Activated CD8-positive, alpha-beta T cell treated with anti-CD3 and anti-CD28 coated beads, Interleukin-2, amount 10 ng/mL, durations not matched to agents 7 days and 5 days (primary cell): ENCODE results near the gene RFX7. TPM values are rescaled to one million over a fixed set of nuclear protein-coding genes. Genes with fewer than 3 reads are reported as not detected.
"Not testable (repeated sequence)": the region's sequence is repeated elsewhere in the genome, so short reads cannot be mapped to it uniquely, and the experiment has no call there.

ENCODE experiments used
- ATAC-seq: fragments of 150-1000 bp; cut with Tn5 transposase; one replicate; pipeline ENCODE4 v1.10.0; 2021; ENCODE audit warnings: moderate library complexity
- CTCF ChIA-PET: fragments of 350-600 bp; sonication (Branson Sonifier 250); formaldehyde crosslinking; loops from one replicate; lab custom pipeline; 2021; ENCODE audit warnings: antibody characterized with exemption; lab: Charles Lee
- POLR2A ChIA-PET: fragments of 350-600 bp; sonication (Branson Sonifier 250); formaldehyde crosslinking; loops from one replicate; lab custom pipeline; 2021; ENCODE audit warnings: antibody characterized with exemption; lab: Charles Lee
- DNase-seq: peaks from one replicate; pipeline ENCODE4 v3.0.0-alpha.2; 2020
- H3K27ac Mint-ChIP-seq: one replicate; pipeline ENCODE4 v1.8.0; 2021; ENCODE audit warnings: mild to moderate bottlenecking, mixed read lengths
- H3K27me3 Mint-ChIP-seq: one replicate; pipeline ENCODE4 v1.8.0; 2021; ENCODE audit warnings: low read depth, mixed read lengths
- H3K36me3 Mint-ChIP-seq: one replicate; pipeline ENCODE4 v1.8.0; 2021; ENCODE audit warnings: low read depth, mixed read lengths
- H3K4me1 Mint-ChIP-seq: one replicate; pipeline ENCODE4 v1.8.0; 2021; ENCODE audit warnings: low read depth, mixed read lengths
- H3K4me3 Mint-ChIP-seq: one replicate; pipeline ENCODE4 v1.8.0; 2021; ENCODE audit warnings: mild to moderate bottlenecking, mixed read lengths
- H3K9me3 Mint-ChIP-seq: one replicate; pipeline ENCODE4 v1.8.0; 2022; ENCODE audit warnings: mixed read lengths; ENCODE audit not compliant: insufficient read depth
- total RNA-seq, 2 experiments: library from RNA; stranded (reverse); gene quantifications; one replicate each; pipeline ENCODE4 v1.2.3, GENCODE V29; 2021

Gene RFX7
- total RNA-seq, 2 experiments from 2014 or later: 32.9 to 35.1 TPM

DNA sequence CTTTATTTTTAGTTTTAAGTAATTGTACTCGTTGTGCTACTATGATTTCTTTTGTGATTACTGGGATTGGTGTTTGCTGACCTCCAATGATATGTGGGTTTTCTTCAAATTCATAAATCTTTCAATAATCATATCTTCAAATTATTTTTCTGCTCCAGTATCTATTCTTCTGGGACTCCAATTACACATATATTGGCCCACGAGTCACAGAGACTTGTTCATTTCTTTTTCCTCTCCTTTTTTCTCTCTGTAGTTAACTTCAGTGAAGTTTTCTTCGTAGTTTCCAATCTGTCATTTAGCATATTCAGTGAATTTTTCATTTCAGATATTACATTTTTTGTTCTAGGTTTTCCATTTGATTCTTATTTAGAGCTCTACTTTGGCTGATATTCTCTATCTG lies 21.4 kb downstream of the RFX7 start:
- POLR2A ChIA-PET: no interaction called here

DNA sequence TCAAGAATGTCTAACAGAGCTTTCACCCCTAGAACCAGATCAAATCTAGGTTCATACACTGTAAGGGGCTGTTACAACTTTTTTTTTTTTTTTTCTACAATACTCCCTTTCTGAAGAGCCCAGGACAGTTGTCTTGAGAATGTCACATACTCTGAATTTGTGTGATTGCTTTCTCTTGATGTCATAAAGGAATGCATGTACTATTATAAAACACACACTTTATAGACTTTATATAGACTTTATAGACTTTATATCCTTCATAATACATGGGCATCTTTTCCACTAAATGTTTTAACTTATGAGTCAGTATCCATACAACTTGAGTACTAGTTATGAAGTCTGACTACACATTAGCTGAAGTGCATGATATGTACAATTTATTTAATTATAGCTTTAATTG lies 26.3 kb downstream of the RFX7 start:
- H3K4me1 Mint-ChIP-seq: no peaks in the 10 kb centered on the region
- DNase-seq (no peak), ATAC-seq (no peak)
- POLR2A ChIA-PET: interaction anchor here (0.6 kb wide), 1 partner anchor 515 kb away, joined by 4 read pairs; no protein-coding TSS in a partner anchor
- CTCF ChIA-PET: no interaction called here
- H3K36me3 Mint-ChIP-seq: peaks cover 35% of the 10 kb centered on the region
- H3K27me3 Mint-ChIP-seq: no peaks in the 10 kb centered on the region
- peaks cover 15% of the 10 kb centered on the region for H3K9me3 Mint-ChIP-seq
- H3K4me3 Mint-ChIP-seq: no peak overlapping the region
- H3K27ac Mint-ChIP-seq: no peak overlapping the region

More for the DNA sequence above, 21.4 kb downstream of the RFX7 start:
- ATAC-seq: no peak
- Mint-ChIP-seq H3K27ac (no peak overlapping the region), H3K4me3 (no peak overlapping the region), H3K9me3 (peaks cover 47% of the 10 kb centered on the region), H3K4me1 (peaks cover 4% of the 10 kb centered on the region), H3K27me3 (no peaks in the 10 kb centered on the region), H3K36me3 (peaks cover 49% of the 10 kb centered on the region)
- no peak for DNase-seq
- CTCF ChIA-PET: interaction anchor here (1.7 kb wide), 1 partner anchor 11 kb away, joined by 5 read pairs; no protein-coding TSS in a partner anchor

DNA sequence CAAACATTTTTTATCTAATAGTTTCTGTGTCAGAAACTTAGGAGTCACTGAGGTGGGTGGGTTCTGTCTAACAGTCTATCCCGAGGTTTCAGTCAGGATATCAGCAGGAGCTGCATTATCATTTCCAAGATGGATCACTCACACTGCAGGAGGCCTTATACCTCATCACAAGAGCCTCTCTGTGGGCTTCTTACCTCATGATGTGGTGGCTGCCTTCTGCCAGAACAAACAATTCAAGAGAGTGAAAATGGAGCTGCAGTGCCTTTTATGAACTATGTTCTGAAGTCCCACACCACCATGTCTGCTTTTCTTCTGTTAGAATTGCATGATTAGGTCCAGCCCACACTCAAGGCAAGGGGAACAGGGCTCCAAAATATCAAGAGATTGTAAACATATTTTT lies 27.9 kb downstream of the RFX7 start:
- DNase-seq (no peak), ATAC-seq (no peak)
- POLR2A ChIA-PET: no interaction called here
- Mint-ChIP-seq H3K4me1 (no peaks in the 10 kb centered on the region), H3K9me3 (peaks cover 5% of the 10 kb centered on the region), H3K27me3 (no peaks in the 10 kb centered on the region), H3K4me3 (no peak overlapping the region), H3K36me3 (peaks cover 40% of the 10 kb centered on the region), H3K27ac (no peak overlapping the region)
- CTCF ChIA-PET: no interaction called here

DNA sequence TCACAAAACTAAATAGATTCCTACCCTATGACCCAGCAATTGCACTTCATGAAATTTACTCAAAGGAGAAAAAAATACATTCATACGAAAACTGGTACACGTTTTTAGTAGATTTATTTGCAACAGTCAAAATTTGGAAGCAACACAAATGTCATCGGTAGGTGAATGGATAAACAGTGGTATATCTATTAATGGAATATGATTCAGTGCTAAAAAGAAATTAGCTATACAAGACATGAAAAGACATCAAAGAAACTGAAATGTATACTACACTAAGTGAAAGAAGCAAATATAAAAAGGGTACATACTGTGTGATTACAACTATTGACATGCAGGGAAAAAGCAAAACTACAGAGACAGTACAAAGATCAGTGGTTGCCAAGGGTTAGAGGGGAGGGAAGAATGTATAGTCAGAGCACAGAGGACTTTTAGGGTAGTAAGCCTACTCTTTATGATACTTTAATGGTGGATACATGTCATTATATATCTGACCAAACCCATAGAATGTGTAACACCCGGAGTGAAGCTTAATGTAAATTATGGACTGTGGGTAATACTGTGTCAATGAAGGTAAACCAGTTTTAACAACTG lies 31.6 kb downstream of the RFX7 start:
- ChIA-PET CTCF (interaction anchor here (0.8 kb wide), 1 partner anchor 68 kb away, joined by 3 read pairs; no protein-coding TSS in a partner anchor), POLR2A (no interaction called here)
- Mint-ChIP-seq H3K27ac (no peak overlapping the region), H3K27me3 (no peaks in the 10 kb centered on the region), H3K4me1 (peaks cover 23% of the 10 kb centered on the region), H3K36me3 (peaks cover 37% of the 10 kb centered on the region), H3K9me3 (peaks cover 3% of the 10 kb centered on the region), H3K4me3 (no peak overlapping the region)
- ATAC-seq (no peak), DNase-seq (no peak)

DNA sequence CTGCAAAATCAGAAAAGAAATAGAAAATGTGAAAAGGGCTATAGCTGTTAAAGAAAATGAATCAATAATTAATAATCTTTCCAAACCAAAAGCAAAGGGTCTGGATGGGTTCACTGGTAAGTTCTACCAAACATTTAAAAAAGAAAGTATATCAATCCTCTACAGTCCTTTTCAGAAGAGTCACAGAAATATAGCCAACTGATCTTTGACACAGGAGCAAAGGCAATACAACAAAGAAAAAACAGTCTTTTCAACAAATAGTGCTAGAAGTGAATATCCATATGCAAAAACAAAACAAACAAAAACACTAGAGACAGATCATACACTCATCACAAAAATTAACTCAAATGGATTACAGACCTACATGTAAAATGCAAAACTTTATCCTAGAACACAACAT lies 32.6 kb downstream of the RFX7 start:
- ATAC-seq (no peak), DNase-seq (no peak)
- no peak overlapping the region for H3K4me3 Mint-ChIP-seq
- ChIA-PET CTCF (no interaction called here), POLR2A (no interaction called here)
- peaks cover 5% of the 10 kb centered on the region for H3K9me3 Mint-ChIP-seq
- no peaks in the 10 kb centered on the region for H3K27me3 Mint-ChIP-seq
- H3K4me1 Mint-ChIP-seq: peaks cover 33% of the 10 kb centered on the region
- H3K36me3 Mint-ChIP-seq: peaks cover 42% of the 10 kb centered on the region
- H3K27ac Mint-ChIP-seq: no peak overlapping the region

DNA sequence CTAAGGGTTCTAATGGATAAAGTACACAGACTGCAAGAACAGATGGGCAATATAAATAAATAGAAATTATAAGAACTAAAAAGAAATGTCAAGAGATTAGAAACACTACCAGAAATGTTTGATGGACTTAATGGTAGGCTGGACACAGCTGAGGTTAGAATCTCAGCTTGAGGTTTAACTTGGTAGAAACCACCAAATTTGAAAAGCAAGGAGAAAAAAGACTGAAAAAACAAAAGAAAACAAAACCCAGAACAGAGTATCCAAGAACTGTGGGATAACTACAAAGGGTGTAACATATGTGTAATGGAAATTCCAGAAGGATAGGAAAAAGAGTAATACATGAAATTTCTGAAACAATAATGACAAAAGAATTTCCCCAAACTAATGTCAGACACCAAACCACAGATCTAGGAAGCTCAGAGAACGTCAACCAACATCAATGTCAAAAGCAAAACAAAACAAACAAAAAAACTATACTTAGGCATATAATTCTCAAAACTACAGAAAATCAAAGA lies 35.0 kb downstream of the RFX7 start:
- POLR2A ChIA-PET: interaction anchor here (1.4 kb wide), 1 partner anchor 34 kb away, joined by 6 read pairs; the partner anchor contains the start of gene RFX7
- CTCF ChIA-PET: interaction anchor here (1.0 to 2.4 kb wide), 4 partner anchors 14 to 216 kb away, joined by 3 to 15 read pairs (median 6); no protein-coding TSS in a partner anchor
- Mint-ChIP-seq H3K4me3 (no peak overlapping the region), H3K27ac (no peak overlapping the region), H3K9me3 (peaks cover 8% of the 10 kb centered on the region), H3K36me3 (peaks cover 42% of the 10 kb centered on the region), H3K4me1 (peaks cover 47% of the 10 kb centered on the region), H3K27me3 (no peaks in the 10 kb centered on the region)
- ATAC-seq (no peak), DNase-seq (no peak)

DNA sequence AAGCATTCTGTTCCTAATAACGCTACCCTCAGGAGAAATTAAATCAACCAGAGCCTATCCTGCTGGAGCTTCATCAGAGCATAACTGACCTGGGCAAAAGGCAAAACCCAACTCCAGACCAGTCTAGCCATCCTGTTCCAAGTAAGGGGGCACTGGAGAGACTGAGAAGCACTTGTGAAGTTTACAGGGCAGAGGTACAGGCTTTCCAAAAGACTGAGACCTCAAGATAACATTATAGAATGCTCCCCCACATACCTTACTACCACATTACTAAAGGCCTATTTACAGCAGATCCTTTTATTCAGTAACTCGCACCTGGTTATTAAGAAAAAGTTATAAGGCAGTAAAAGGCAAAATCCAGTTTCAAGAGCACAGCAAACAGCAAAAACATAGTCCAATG lies 35.5 kb downstream of the RFX7 start:
- peak; percentile 27 for ATAC-seq
- POLR2A ChIA-PET: interaction anchor here (0.6 to 1.4 kb wide), 3 partner anchors 23 to 37 kb away, joined by 3 to 6 read pairs (median 5); partner anchors contain the start of gene RFX7

DNA sequence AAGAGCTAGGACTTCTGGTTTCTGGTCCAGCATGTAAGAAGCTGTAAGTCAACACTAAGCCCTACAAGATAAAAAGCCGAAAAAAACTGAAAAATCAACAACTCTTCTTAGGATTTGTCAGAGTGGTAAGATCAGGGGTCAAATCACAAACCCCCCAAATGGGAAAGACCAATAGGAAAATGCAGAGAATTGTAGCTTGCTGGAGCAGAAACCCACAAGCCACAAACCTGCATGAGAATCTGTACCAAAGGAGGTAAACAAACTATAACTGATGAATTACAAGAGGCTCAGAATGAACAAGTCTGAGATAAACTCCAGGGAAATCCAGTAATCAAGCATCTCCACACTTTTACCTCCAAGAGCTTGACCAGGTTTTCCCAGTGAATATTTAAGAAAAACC lies 36.0 kb downstream of the RFX7 start:
- peaks cover 39% of the 10 kb centered on the region for H3K36me3 Mint-ChIP-seq

More for the DNA sequence above, 35.5 kb downstream of the RFX7 start:
- no peak for DNase-seq
- Mint-ChIP-seq H3K4me3 (no peak overlapping the region), H3K9me3 (peaks cover 8% of the 10 kb centered on the region), H3K36me3 (peaks cover 39% of the 10 kb centered on the region), H3K27ac (peak overlapping the region; percentile 75), H3K27me3 (no peaks in the 10 kb centered on the region), H3K4me1 (peaks cover 50% of the 10 kb centered on the region)
- CTCF ChIA-PET: interaction anchor here (1.0 to 2.4 kb wide), 4 partner anchors 15 to 216 kb away, joined by 3 to 15 read pairs (median 6); no protein-coding TSS in a partner anchor

DNA sequence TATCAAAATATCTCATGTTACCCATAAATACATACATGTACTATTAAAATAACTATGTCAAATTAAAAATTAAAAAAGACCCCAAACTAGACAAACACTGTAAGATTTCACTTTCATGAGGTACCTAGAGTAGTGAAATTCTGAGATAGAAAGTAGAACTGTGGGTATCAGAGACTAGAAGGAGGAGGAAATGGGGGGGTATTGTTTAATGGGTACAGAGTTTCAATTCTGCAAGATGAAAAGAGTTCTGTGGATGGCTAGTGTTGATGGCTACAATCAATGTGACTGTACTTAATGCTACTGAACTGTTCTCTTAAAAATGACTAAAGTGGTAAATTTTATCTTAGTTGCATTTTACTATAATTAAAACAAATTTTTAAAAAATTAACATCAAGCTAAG lies 36.6 kb downstream of the RFX7 start:
- ChIA-PET POLR2A (interaction anchor here (1.2 to 1.4 kb wide), 2 partner anchors 24 to 36 kb away, joined by 3 to 6 read pairs; partner anchors contain the start of gene RFX7), CTCF (interaction anchor here (1.3 to 2.4 kb wide), 3 partner anchors 16 to 42 kb away, joined by 3 to 15 read pairs (median 8); no protein-coding TSS in a partner anchor)
- H3K27me3 Mint-ChIP-seq: no peaks in the 10 kb centered on the region
- H3K36me3 Mint-ChIP-seq: peaks cover 38% of the 10 kb centered on the region
- H3K4me1 Mint-ChIP-seq: peaks cover 50% of the 10 kb centered on the region
- ATAC-seq (peak; percentile 57), DNase-seq (no peak)
- H3K27ac Mint-ChIP-seq: peak overlapping the region; percentile 69
- H3K4me3 Mint-ChIP-seq: no peak overlapping the region
- peaks cover 8% of the 10 kb centered on the region for H3K9me3 Mint-ChIP-seq

More for the DNA sequence above, 36.0 kb downstream of the RFX7 start:
- Mint-ChIP-seq H3K27ac (peak overlapping the region; percentile 75), H3K4me1 (peaks cover 50% of the 10 kb centered on the region), H3K4me3 (peak overlapping the region; percentile 32), H3K9me3 (peaks cover 8% of the 10 kb centered on the region), H3K27me3 (no peaks in the 10 kb centered on the region)
- ChIA-PET POLR2A (interaction anchor here (0.6 to 1.4 kb wide), 3 partner anchors 23 to 38 kb away, joined by 3 to 6 read pairs (median 5); partner anchors contain the start of gene RFX7), CTCF (interaction anchor here (1.0 to 2.4 kb wide), 4 partner anchors 15 to 215 kb away, joined by 3 to 15 read pairs (median 6); no protein-coding TSS in a partner anchor)
- ATAC-seq (peak; percentile 47), DNase-seq (peak; percentile 39)

DNA sequence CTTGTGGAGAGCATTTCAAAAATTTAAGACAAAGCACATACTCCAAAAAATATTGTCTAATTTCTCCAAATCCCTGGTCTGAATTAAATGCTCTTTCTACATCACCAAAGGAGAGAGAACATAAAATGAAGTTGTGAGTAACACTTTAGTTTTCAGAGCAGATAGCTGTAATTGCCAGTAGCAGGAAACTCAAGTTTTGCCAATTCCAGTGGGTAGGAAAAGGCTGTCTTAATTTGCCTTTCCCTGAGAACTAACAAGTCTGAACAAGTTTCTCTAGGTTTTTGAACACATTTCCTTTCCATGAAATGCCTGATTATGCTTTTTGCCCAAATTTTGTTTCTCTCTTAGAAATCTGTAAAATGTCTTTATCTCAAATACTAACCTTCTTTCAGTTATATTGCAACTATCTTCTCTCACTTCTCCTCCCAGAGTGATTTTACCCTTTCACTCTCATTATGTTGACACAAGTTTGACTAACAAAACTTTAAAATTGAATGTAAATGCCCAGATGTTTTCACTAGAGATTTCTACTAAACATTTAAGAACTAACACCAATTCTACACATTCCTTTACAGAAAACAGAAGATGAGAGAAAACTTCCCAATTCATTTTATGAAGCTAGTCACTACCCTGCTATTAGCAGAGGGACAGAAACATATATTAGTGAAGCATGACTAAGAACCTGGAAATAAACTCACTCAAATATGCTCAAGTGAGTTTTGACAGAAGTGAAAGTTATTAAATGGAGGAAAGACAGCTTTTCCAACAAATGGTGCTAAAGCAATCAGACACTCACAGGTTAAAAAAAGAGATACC lies 38.4 kb downstream of the RFX7 start:
- POLR2A ChIA-PET: no interaction called here
- Mint-ChIP-seq H3K27ac (no peak overlapping the region), H3K4me3 (no peak overlapping the region)

DNA sequence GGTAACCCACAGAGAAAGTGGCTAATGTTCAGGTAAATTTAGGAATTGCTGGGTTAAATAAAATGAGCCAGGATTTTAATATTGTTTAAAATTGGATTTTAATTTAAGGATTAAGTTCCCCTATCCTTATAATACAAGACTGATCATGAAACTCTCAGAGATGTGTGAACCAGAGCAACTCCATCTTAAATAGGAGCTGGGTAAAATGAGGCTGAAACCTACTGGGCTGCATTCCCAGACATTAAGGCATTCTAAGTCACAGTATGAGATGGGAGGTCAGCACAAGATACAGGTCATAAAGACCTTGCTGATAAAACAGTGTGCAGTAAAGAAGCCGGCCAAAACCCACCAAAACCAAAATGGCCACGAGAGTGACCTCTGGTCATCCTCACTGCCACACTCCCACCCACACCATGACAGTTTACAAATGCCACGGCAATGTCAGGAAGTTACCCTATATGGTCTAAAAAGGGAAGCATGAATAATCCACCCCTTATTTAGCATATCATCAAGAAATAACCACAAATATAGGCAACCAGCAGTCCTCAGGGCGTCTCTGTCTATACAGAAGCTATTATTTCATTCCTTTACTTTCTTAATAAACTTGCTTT lies 40.3 kb downstream of the RFX7 start:
- DNase-seq, H3K27ac Mint-ChIP-seq, CTCF ChIA-PET, POLR2A ChIA-PET, H3K27me3 Mint-ChIP-seq, H3K9me3 Mint-ChIP-seq, ATAC-seq, H3K4me3 Mint-ChIP-seq: not testable (repeated sequence)
- H3K36me3 Mint-ChIP-seq: peaks cover 16% of the 10 kb centered on the region
- H3K4me1 Mint-ChIP-seq: peaks cover 41% of the 10 kb centered on the region

More for the DNA sequence above, 38.4 kb downstream of the RFX7 start:
- no peak for DNase-seq
- peaks cover 26% of the 10 kb centered on the region for H3K36me3 Mint-ChIP-seq
- peaks cover 8% of the 10 kb centered on the region for H3K9me3 Mint-ChIP-seq
- no peaks in the 10 kb centered on the region for H3K27me3 Mint-ChIP-seq
- CTCF ChIA-PET: no interaction called here
- H3K4me1 Mint-ChIP-seq: peaks cover 50% of the 10 kb centered on the region
- ATAC-seq: no peak
